ENCODE data around the gene MDK. TPM values are rescaled to one million over a fixed set of nuclear protein-coding genes. Genes with fewer than 3 reads are reported as not detected.

Gene MDK
- total and polyA plus RNA-seq, 2 of the 13 experiments (the other 11 are each of a cell fraction or from before 2014, with no cell fraction given), result 312 to 407 TPM

- TF ChIP-seq HMGXB3 (CRISPR knock-in tag; IDR thresholded peaks at IDR 0.05; ENCODE audit: borderline replicate concordance), result no peak
- no peak for TF ChIP-seq JDP2 (CRISPR knock-in tag; IDR thresholded peaks at IDR 0.05; ENCODE audit: borderline replicate concordance)
- no peak for TF ChIP-seq SMAD1 (CRISPR knock-in tag; IDR thresholded peaks at IDR 0.05; ENCODE audit: borderline replicate concordance, low read depth)
- TF ChIP-seq ETV5 (CRISPR knock-in tag; IDR thresholded peaks at IDR 0.05; ENCODE audit: borderline replicate concordance), result no peak
- TF ChIP-seq JUND (CRISPR knock-in tag; IDR thresholded peaks at IDR 0.05), result no peak
- no peak for TF ChIP-seq ZNF740 (CRISPR knock-in tag; IDR thresholded peaks at IDR 0.05)
- peak; percentile 27; the same call in 1 of the 2 replicates for TF ChIP-seq MEF2D (CRISPR knock-in tag; IDR thresholded peaks at IDR 0.05)
- no peak for TF ChIP-seq MYPOP (CRISPR knock-in tag; IDR thresholded peaks at IDR 0.05)
- TF ChIP-seq USF2 (IDR thresholded peaks at IDR 0.05; ENCODE audit: low read depth, low read length), result no peak
- TF ChIP-seq USF2 (CRISPR knock-in tag; IDR thresholded peaks at IDR 0.05; ENCODE audit: borderline replicate concordance), result no peak; the same call in 1 of the 2 replicates
- TF ChIP-seq CENPT (CRISPR knock-in tag; IDR thresholded peaks at IDR 0.05; ENCODE audit: low read depth), result 0 out of 2 replicates have a peak, but pooled peaks have one; percentile 56
- TF ChIP-seq ZNF451 (CRISPR knock-in tag; IDR thresholded peaks at IDR 0.05), result no peak
- no peak for TF ChIP-seq IKZF1 (IDR thresholded peaks at IDR 0.05)
- no peak for TF ChIP-seq HNRNPUL1 (IDR thresholded peaks at IDR 0.05; ENCODE audit: low read depth, low read length)
- TF ChIP-seq, protein P1, sequence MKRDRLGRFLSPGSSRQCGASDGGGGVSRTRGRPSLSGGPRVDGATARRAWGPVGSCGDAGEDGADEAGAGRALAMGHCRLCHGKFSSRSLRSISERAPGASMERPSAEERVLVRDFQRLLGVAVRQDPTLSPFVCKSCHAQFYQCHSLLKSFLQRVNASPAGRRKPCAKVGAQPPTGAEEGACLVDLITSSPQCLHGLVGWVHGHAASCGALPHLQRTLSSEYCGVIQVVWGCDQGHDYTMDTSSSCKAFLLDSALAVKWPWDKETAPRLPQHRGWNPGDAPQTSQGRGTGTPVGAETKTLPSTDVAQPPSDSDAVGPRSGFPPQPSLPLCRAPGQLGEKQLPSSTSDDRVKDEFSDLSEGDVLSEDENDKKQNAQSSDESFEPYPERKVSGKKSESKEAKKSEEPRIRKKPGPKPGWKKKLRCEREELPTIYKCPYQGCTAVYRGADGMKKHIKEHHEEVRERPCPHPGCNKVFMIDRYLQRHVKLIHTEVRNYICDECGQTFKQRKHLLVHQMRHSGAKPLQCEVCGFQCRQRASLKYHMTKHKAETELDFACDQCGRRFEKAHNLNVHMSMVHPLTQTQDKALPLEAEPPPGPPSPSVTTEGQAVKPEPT (CRISPR knock-in tag; IDR thresholded peaks at IDR 0.05; ENCODE audit: low read depth), result no peak
- peak; percentile 26; the same call in 1 of the 2 replicates for TF ChIP-seq RFXAP (CRISPR knock-in tag; IDR thresholded peaks at IDR 0.05; ENCODE audit: borderline replicate concordance)
- TF ChIP-seq ZKSCAN8 (CRISPR knock-in tag; IDR thresholded peaks at IDR 0.05; ENCODE audit: borderline replicate concordance), result no peak
- TF ChIP-seq SOX5 (CRISPR knock-in tag; IDR thresholded peaks at IDR 0.05; ENCODE audit: borderline replicate concordance), result no peak
- TF ChIP-seq ZNF569 (CRISPR knock-in tag; IDR thresholded peaks at IDR 0.05; ENCODE audit: borderline replicate concordance), result no peak
Measured at GRCh38 chr11:46389450-46390330, 8.2 kb downstream of the MDK start (continued).

All from HepG2 (cell line).